ENCODE data around the gene PEBP1. TPM values are rescaled to one million over a fixed set of nuclear protein-coding genes. Genes with fewer than 3 reads are reported as not detected.

The PEBP1 gene
- total RNA-seq, 1 donor from 2014 or later = 344 TPM

GRCh38 chr12:118187751-118188435 is 52.0 kb downstream of the PEBP1 start:
- no peak for DNase-seq (ENCODE audit: low spot score)
- intact Hi-C loops (cut with DNase I) = loop anchor here (2.0 kb wide), 1 partner anchor 185 kb away; the partner anchor contains the start of gene TAOK3

GRCh38 chr12:118188690-118189371 is 52.9 kb downstream of the PEBP1 start:
- intact Hi-C loops (cut with DNase I) = loop anchor here (2.0 kb wide), 1 partner anchor 184 kb away; the partner anchor contains the start of gene TAOK3
- DNase-seq (ENCODE audit: low spot score) = no peak

DNA sequence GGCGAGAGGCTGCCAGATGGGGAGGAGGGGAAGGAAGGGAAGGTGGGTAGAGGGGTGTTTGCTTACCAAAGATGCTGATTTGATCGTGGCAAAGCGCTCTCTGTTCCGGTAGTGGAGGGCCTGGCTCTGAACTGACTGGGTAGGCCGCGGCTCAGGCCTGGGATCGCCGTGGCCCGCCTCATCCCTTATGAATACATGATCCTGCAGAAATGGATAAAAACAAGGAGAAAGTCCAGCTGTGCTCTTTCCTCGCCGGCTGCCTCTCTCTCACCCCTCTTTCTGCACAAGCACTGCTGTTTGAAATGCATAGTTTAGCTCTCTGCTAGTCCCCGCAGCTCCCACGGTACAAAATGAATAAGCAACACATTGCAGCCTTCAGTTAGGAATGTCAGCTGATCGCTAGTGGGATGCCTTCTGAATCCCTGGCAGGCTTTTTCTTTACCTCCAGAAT is 53.8 kb downstream of the PEBP1 start:
- intact Hi-C loops (cut with DNase I) = loop anchor here (2.0 kb wide), 1 partner anchor 183 kb away; the partner anchor contains the start of gene TAOK3
- DNase-seq (ENCODE audit: low spot score) = no peak

DNA sequence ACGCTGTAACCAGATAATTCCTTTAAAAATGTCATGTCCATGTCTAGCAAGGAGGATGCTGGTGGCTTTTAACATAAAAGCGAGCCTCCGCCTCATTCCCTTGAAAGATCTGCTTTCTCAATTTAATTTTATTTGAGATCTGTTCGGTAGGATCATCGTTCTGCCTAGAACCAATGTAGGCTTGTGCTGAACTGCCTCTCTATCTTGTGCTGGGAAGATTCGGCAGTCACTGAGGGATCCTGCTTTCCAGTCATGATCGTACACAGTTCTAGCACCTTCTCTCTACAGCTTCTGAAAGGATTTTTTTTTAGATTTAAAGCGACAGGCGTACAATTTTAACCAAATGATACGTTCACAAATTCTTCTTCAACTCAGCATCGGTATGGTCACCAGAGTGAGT is 54.3 kb downstream of the PEBP1 start:
- no peak for DNase-seq (ENCODE audit: low spot score)
- intact Hi-C loops (cut with DNase I) = no loop called here

- DNase-seq (ENCODE audit: low spot score) = no peak
- intact Hi-C loops (cut with DNase I) = no loop called here
These were observed 57.6 kb downstream of the PEBP1 start for GRCh38 chr12:118193477-118193876.

- no peak for DNase-seq (ENCODE audit: low spot score)
- intact Hi-C loops (cut with DNase I) = no loop called here
These were observed 58.0 kb downstream of the PEBP1 start for GRCh38 chr12:118193958-118194357.

Other genes starting within 250 kb of the PEBP1 start
- gene KSR2, start 167.1 kb upstream of the PEBP1 start, total RNA-seq = not detected
- 2.6 TPM for gene RFC5, start 119.4 kb upstream of the PEBP1 start, total RNA-seq
- gene WSB2, start 74.9 kb upstream of the PEBP1 start, total RNA-seq = 95.3 TPM
- 10.0 TPM for gene VSIG10, start 32.1 kb upstream of the PEBP1 start, total RNA-seq
- 21.7 TPM for gene TAOK3, start 236.8 kb downstream of the PEBP1 start, total RNA-seq
- 25.4 TPM for gene SUDS3, start 240.4 kb downstream of the PEBP1 start, total RNA-seq

Data from cardiac septum (tissue), 1 donor.